CD4-positive, alpha-beta T cell (primary cell): ENCODE results near the gene SMYD3. TPM values are rescaled to one million over a fixed set of nuclear protein-coding genes. Genes with fewer than 3 reads are reported as not detected.

Experiments used
- ATAC-seq: fragments of 200-7000 bp; cut with Tn5 transposase; one replicate; pipeline ENCODE4 v1.10.0; 2022; ENCODE audit warnings: mild to moderate bottlenecking; ENCODE audit not compliant: poor library complexity
- CTCF ChIA-PET: fragments of 350-600 bp; sonication (Branson Sonifier 250); formaldehyde crosslinking; loops from one replicate; lab custom pipeline; 2021; ENCODE audit warnings: antibody characterized with exemption, inconsistent platforms; lab: Charles Lee
- POLR2A ChIA-PET: fragments of 350-600 bp; sonication (Branson Sonifier 250); formaldehyde crosslinking; loops from one replicate; lab custom pipeline; 2021; ENCODE audit warnings: antibody characterized with exemption, inconsistent platforms; lab: Charles Lee
- DNase-seq, 14 experiments: peaks; one replicate each; pipeline ENCODE4 v3.0.0-alpha.2; 2013 to 2020; ENCODE audit warnings: mixed read lengths in 2 of 14
- H3K27ac ChIP-seq, 2 donors: one replicate each; pipeline versions ENCODE4 v1.5.1 to v1.7.0; 2013; ENCODE audit warnings: low read length in 2 of 2, low read depth in 1 of 2, mild to moderate bottlenecking in 1 of 2
- H3K27me3 ChIP-seq, 2 experiments: 1 replicate in 1 of 2; 2 replicates in 1 of 2; pipeline versions ENCODE4 v1.6.1 to v1.7.0; 2013; ENCODE audit warnings: low read length in 2 of 2, control low read depth in 1 of 2, mild to moderate bottlenecking in 1 of 2, moderate library complexity in 1 of 2; ENCODE audit not compliant: insufficient read depth in 2 of 2, control insufficient read depth in 1 of 2
- H3K36me3 ChIP-seq: one replicate; pipeline ENCODE4 v1.6.1; 2013; ENCODE audit warnings: low read length, control low read depth; ENCODE audit not compliant: insufficient read depth
- H3K4me1 ChIP-seq: one replicate; pipeline ENCODE4 v1.6.1; 2013; ENCODE audit warnings: low read length, control low read depth; ENCODE audit not compliant: insufficient read depth
- H3K4me3 ChIP-seq: one replicate; pipeline ENCODE4 v1.5.1; 2013; ENCODE audit warnings: mild to moderate bottlenecking, low read length, moderate library complexity
- H3K9me3 ChIP-seq, 2 experiments: 1 replicate in 1 of 2; 2 replicates in 1 of 2; pipeline versions ENCODE4 v1.6.1 to v1.7.0; 2013; ENCODE audit warnings: low read length in 2 of 2, mild to moderate bottlenecking in 2 of 2, control low read depth in 1 of 2, moderate library complexity in 1 of 2; ENCODE audit not compliant: control insufficient read depth in 1 of 2, insufficient read depth in 1 of 2
- H3K27ac Mint-ChIP-seq: one replicate; pipeline ENCODE4 v1.8.0; 2020; ENCODE audit warnings: mixed read lengths
- H3K27me3 Mint-ChIP-seq: one replicate; pipeline ENCODE4 v1.8.0; 2021; ENCODE audit warnings: mixed read lengths
- H3K36me3 Mint-ChIP-seq: one replicate; pipeline ENCODE4 v1.8.0; 2021; ENCODE audit warnings: low read depth, mixed read lengths
- H3K4me1 Mint-ChIP-seq: one replicate; pipeline ENCODE4 v1.8.0; 2021; ENCODE audit warnings: low read depth, mixed read lengths
- H3K4me3 Mint-ChIP-seq: one replicate; pipeline ENCODE4 v1.8.0; 2020; ENCODE audit warnings: mild to moderate bottlenecking, mixed read lengths
- H3K9me3 Mint-ChIP-seq: one replicate; pipeline ENCODE4 v1.8.0; 2020; ENCODE audit warnings: mixed read lengths
- intact Hi-C, 2 experiments: fragments of 100-400 bp; cut with DNase I in 1 of 2; cut with micrococcal nuclease in 1 of 2; formaldehyde crosslinking; loops; one replicate each; pipeline versions ENCODE4 v1.15.1 to v1.9.0; 2023 to 2025; cut with DNase I, micrococcal nuclease
- total RNA-seq, 174 experiments: library from RNA in 2 of 174; stranded (reverse) in 2 of 174; gene quantifications; one replicate each; pipeline ENCODE4 v1.2.3 and lab custom pipeline; 2021 to 2026
- TF ChIP-seq, protein P1 (sequence below): fragments of 200-600 bp; IDR thresholded peaks from one replicate; pipeline ENCODE4 v1.8.0; 2022; ENCODE audit warnings: antibody characterized with exemption, mild to moderate bottlenecking

SMYD3 gene
- total RNA-seq, 2 experiments from 2014 or later, result 18.8 to 19.6 TPM

- DNase-seq, result no peak
- H3K27ac Mint-ChIP-seq, result no peak overlapping the region
These were observed 124.4 kb downstream of the SMYD3 start for GRCh38 chr1:246382589-246383238.

DNA sequence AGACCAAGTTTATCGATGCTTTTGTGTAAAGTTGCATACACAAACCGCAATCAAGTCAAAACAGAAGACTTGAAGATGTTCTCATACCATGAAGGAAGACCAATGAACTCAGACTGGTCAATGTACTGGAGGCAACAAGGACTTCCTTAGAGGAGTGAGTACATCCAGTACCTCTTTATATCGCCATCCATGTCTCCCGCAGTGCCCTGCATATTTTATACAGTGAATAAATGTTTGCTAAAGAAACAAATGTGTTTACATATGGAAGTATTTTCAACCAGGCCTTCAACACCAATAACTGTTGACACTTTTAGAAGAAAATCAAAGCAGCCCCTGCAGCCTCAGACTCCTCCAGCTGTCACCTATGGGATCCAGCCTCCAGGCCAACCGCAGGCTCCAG is 125.6 kb downstream of the SMYD3 start:
- Histone ChIP-seq H3K4me3 (no peak overlapping the region), H3K9me3 (peaks cover 0 to 14% of the 10 kb centered on the region in 2 experiments), H3K27ac (no peak overlapping the region), H3K27me3 (no peaks in the 10 kb centered on the region), H3K36me3 (no peaks in the 10 kb centered on the region), H3K4me1 (no peaks in the 10 kb centered on the region)
- H3K27me3 Mint-ChIP-seq, result no peaks in the 10 kb centered on the region
- DNase-seq, result no peak
- ChIA-PET POLR2A (no interaction called here), CTCF (no interaction called here)
- no peak overlapping the region for H3K27ac Mint-ChIP-seq
- no peak overlapping the region for H3K4me3 Mint-ChIP-seq
- TF ChIP-seq, protein P1, sequence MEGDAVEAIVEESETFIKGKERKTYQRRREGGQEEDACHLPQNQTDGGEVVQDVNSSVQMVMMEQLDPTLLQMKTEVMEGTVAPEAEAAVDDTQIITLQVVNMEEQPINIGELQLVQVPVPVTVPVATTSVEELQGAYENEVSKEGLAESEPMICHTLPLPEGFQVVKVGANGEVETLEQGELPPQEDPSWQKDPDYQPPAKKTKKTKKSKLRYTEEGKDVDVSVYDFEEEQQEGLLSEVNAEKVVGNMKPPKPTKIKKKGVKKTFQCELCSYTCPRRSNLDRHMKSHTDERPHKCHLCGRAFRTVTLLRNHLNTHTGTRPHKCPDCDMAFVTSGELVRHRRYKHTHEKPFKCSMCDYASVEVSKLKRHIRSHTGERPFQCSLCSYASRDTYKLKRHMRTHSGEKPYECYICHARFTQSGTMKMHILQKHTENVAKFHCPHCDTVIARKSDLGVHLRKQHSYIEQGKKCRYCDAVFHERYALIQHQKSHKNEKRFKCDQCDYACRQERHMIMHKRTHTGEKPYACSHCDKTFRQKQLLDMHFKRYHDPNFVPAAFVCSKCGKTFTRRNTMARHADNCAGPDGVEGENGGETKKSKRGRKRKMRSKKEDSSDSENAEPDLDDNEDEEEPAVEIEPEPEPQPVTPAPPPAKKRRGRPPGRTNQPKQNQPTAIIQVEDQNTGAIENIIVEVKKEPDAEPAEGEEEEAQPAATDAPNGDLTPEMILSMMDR, result no peak
- no peaks in the 10 kb centered on the region for H3K9me3 Mint-ChIP-seq
- H3K4me1 Mint-ChIP-seq, result no peaks in the 10 kb centered on the region
- no peak for ATAC-seq
- no peaks in the 10 kb centered on the region for H3K36me3 Mint-ChIP-seq
- intact Hi-C loops, result no loop called here

More at GRCh38 chr1:246382589-246383238, 124.4 kb downstream of the SMYD3 start:
- no peak overlapping the region for H3K4me3 Mint-ChIP-seq
- peaks cover 4% of the 10 kb centered on the region for H3K36me3 Mint-ChIP-seq
- Histone ChIP-seq H3K27me3 (no peaks in the 10 kb centered on the region), H3K4me3 (no peak overlapping the region), H3K9me3 (peaks cover 0 to 14% of the 10 kb centered on the region in 2 experiments), H3K4me1 (no peaks in the 10 kb centered on the region), H3K36me3 (no peaks in the 10 kb centered on the region), H3K27ac (no peak overlapping the region)
- ATAC-seq, result no peak
- H3K4me1 Mint-ChIP-seq, result no peaks in the 10 kb centered on the region
- CTCF ChIA-PET, result interaction anchor here (0.6 kb wide), 1 partner anchor 30 kb away, joined by 3 read pairs; no protein-coding TSS in a partner anchor
- H3K9me3 Mint-ChIP-seq, result no peaks in the 10 kb centered on the region
- POLR2A ChIA-PET, result no interaction called here
- TF ChIP-seq, protein P1, result no peak
- no peaks in the 10 kb centered on the region for H3K27me3 Mint-ChIP-seq
- intact Hi-C loops, result no loop called here

DNA sequence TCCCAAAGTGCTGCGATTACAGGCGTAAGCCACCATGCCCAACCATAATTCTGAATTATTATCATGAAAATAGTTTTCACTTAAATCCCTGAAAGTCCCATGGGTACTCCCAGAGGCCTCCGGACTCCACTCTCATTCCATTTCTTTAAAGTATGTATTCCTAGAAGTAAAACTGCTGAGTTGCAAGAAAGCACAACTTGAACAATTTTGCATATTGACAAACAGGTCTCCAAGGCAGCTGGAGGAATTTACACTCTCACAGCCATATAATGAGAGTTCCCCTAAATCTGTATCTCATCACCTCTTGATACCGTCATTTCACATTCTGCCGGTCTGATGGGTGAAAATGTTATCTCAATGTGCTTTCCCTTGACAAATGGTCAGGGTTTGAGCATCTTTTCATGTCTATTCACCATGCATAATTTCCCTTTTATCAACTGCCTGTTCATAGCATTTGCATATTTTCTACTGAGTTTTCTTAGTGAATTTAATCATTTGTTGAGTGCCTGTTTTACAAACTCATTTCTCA is 129.4 kb downstream of the SMYD3 start:
- no peaks in the 10 kb centered on the region for H3K27me3 Mint-ChIP-seq
- POLR2A ChIA-PET, result no interaction called here
- no peaks in the 10 kb centered on the region for H3K4me1 Mint-ChIP-seq
- TF ChIP-seq, protein P1, result no peak
- intact Hi-C loops, result no loop called here
- no peak overlapping the region for H3K27ac ChIP-seq
- no peaks in the 10 kb centered on the region for H3K36me3 Mint-ChIP-seq
- H3K27me3 ChIP-seq, result no peaks in the 10 kb centered on the region
- peaks cover 0 to 11% of the 10 kb centered on the region in 2 experiments for H3K9me3 ChIP-seq
- ATAC-seq, result no peak
- no peak overlapping the region for H3K4me3 ChIP-seq
- H3K27ac Mint-ChIP-seq, result no peak overlapping the region
- DNase-seq, result no peak
- no peaks in the 10 kb centered on the region for H3K9me3 Mint-ChIP-seq
- no peaks in the 10 kb centered on the region for H3K4me1 ChIP-seq
- H3K4me3 Mint-ChIP-seq, result no peak overlapping the region
- CTCF ChIA-PET, result no interaction called here
- no peaks in the 10 kb centered on the region for H3K36me3 ChIP-seq
